ENCODE data around the gene OSMR.
"Not testable (repeated sequence)": the region's sequence is repeated elsewhere in the genome, so short reads cannot be mapped to it uniquely, and the experiment has no call there.

OSMR gene

GRCh38 chr5:38831909-38832308 lies 13.9 kb upstream of the OSMR start:
- DNase-seq: no peak

DNA sequence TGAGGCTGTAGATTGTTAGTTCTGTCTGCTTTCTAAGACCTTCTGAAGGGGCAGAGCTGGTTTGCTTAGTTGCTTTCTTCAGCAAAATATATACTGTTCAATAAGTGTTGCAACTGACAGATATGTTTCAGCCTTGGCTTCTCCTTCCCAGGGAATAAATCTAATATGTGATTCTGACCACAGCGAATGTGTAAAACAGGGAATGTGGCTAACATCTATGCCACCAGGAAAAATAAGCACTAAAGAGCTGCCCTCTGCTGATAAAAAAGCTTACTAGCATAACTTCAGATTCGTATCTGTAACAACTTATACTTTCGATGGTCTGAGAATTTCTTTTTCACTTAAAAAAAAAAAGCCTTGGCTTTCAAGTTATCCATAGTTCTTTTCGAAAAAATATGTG lies 13.0 kb upstream of the OSMR start:
- DNase-seq: no peak

DNA sequence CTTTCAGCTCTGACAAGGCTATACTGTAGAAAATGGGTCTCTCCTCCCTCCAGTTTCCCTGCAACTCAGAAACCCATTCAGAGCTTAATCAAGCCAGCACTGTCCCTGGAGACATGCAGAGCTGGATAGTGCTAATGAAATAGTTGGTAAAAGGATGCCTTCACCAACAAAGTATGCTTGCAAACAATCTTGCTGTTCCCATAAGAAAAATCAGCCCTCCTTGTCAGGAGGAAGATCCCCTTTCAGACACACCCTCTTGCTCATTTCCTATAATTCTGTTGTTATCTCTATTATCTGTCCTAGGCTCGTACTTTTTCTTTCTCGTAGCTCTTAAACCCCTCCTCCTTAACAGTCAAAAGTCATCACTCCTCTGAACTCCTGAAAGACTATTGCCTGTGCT lies 9.9 kb upstream of the OSMR start:
- no peak for DNase-seq

GRCh38 chr5:38837416-38837815 lies 8.4 kb upstream of the OSMR start:
- no peak for DNase-seq

GRCh38 chr5:38837932-38838331 lies 7.9 kb upstream of the OSMR start:
- DNase-seq: no peak

GRCh38 chr5:38843665-38844064 lies 2.1 kb upstream of the OSMR start:
- no peak for DNase-seq

GRCh38 chr5:38846379-38847011 lies 683 bp downstream of the OSMR start:
- DNase-seq: no peak

DNA sequence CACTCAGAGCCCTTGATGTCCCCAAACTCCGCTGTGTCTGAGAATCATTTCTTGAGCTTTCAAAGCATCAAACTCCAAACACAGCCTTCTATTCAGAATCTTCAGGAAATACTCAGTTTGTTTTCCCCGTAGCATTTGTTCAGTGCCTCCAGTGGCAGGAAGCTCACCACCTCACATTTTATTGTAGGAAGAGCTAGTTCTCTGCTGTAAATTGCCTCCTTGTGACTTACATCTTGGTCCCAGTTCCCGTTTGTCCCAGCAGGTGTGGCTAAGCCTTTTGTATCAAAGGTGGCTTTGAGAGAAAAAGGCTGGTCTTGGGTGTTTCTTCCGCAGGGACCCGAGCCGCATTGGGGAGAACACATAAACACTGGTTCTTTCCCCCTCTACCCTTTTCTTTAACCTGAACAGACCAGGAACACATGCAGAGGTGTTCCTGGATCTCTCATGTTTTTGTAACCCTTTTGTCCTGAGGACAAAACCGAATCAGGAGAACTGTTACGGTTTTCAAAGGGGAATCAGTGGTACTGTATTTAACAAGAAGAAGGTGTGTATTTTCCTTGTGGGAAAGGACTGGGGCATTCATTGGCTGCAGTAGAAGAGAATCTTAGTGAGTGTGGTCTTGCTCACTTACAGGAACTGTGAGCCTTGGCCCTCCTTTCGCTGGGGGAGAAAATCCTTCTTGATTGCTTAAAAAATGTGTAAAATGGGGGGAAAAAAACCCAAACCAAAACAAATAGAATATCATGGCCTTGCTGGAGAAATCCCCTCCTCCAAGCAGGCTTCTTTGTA lies 1.9 kb downstream of the OSMR start:
- no peak for DNase-seq

DNA sequence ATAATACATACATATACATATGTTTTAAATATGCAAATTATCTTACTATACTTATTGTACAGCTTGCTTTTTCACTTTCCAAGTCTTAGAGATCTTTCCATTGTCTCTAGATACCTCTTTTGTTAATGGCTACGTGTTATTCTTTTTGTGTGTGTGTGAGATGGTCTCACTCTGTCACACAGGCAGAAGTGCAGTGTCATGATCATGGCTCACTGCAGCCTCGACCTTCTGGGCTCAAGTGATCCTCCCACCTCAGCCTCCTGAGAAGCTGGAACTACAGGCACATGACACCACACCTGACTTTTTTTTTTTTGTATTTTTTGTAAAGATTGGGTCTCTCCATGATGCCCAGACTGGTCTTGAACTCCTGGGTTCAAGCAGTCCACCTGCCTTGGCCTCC lies 2.8 kb downstream of the OSMR start:
- DNase-seq: no peak

DNA sequence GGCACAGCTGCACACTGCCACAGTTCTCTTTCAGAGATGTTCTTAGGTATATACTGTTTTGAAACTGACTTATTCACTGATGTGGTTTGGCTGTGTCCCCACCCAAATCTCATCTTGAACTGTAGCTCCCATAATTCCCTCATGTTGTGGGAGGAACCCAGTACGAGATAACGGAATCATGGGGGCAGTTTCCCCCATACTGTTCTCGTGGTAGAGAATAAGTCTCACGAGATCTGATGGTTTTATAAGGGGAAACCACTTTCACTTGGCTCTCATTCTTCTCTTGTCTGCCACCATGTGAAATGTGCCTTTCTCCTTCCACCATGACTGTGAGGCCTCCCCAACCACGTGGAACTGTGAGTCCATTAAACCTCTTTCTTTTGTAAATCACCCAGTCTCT lies 5.8 kb downstream of the OSMR start:
- DNase-seq: not testable (repeated sequence)

DNA sequence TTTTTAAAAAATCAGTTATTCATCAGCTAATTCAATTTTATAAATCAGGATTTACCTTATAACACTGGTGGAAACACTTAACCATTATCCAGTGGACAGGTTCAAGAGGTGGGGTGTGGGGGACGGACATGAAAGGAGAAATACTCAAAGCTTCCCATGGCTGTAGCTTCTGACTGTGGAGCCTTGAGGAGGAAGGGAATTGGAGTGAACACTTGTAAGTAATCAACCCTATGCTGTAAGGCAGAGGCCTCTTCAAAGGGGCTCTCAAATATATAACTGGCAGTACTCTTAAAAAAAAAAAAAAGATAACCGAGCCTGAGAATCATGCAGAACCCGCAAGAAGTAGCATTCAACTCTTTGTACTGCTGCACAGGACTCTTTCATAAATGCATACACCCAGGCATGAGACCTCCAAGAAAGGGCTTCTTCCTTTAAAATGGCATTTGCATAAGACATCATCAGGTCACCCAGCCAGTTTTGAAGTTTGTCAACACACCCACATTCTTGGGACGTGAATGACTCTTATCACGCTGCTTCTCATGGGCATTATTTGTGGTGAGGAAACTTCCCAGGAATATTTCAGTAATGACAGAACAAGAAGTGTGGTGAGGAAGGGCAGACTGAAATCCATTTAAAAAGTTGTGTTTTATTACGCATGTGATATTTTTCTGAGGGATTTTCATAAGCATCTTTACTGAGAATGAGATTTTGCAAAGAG lies 8.1 kb downstream of the OSMR start:
- no peak for DNase-seq

GRCh38 chr5:38854907-38855306 lies 9.1 kb downstream of the OSMR start:
- no peak for DNase-seq

DNA sequence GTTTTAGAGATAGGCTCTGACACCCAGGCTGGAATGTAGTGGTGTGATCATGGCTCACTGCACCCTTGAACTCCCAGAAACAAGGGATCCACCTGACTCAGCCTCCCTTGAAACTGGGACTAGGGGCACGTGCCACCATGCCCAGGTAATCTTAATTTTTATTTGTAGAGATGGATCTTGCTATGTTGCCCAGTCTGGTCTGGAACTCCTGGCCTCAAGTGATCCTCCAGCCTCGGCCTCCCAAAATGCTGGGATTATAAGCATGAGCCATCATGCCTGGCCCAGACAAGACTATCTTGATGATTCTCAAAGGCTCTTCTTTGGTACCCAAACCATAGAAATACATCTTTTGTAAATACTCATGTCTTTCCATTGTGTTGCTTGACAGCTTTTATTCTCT lies 10.8 kb downstream of the OSMR start:
- no peak for DNase-seq

DNA sequence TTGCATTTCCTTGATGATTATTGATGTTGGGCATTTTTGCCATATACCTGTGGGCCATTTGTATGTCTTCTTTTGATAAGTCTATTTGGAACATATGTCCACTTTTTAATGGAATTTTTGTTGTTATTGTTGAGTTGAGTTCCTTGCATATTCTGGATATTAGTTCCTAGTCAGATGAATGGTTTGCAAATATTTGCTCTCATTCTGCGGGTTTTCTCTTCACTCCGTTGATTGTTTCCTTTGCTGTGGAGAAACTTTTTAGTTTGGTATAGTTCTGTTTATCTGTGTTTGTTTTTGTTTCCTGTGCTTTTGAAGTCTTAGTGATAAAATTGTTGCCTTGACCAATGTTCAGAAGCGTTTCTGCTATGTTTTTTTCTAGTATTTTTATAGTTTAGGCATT lies 13.0 kb downstream of the OSMR start:
- no peak for DNase-seq

GRCh38 chr5:38861986-38862770 lies 16.4 kb downstream of the OSMR start:
- not testable (repeated sequence) for DNase-seq

DNA sequence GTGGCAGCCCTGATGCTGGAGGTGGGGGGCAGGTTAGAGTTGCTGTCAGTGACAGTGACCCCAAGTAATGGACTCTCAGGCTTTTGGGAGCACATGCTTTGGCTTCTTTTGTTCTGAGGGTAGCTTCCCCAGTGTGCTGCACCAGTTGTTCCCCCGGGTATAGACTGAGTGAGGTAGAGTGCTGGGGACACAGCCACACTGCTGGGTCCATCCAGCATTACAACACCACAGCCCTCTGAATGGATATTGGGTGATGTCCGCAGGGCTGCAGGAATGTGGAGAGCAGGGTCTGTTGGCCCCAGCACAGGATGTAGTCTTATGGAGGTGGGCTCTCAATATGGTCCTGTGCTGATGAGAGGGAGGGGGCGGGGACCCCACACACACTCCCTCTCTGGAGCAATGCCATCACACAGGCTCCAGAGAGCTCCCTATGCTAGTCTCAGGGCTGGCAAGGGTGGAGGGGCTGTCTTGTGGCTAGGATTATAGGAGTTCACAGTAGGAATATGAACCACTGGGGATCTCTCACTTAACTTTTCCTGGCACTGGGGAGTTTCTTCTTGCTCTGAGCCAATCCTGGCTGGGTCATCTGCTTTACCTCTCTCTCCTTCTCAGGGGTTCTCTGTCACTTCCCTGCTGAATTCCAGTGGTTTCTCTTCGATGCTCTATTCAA lies 20.7 kb downstream of the OSMR start:
- no peak for DNase-seq

- DNase-seq: no peak
These were observed 21.2 kb downstream of the OSMR start for GRCh38 chr5:38867032-38867398.

GRCh38 chr5:38867416-38867815 lies 21.6 kb downstream of the OSMR start:
- DNase-seq: no peak

DNA sequence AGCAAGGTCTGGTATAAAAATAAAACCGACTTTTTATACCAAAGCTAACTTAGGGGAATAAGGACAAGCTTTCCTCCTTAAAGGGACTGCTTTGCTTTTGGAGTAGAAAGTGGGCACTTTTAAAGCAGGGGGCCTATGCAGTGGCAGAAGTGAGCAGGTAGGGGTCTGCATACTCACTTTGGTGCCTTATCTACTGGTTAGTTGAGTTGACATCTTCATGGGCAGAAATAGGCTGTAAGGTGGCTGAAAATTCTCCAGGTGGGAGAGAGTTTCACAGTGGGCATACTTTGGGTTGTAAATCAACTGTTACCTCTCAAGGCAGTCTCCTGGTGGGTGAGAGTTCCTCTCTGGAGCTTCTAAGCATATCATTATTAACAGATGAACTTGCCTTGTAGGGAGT lies 24.8 kb downstream of the OSMR start:
- DNase-seq: no peak

DNA sequence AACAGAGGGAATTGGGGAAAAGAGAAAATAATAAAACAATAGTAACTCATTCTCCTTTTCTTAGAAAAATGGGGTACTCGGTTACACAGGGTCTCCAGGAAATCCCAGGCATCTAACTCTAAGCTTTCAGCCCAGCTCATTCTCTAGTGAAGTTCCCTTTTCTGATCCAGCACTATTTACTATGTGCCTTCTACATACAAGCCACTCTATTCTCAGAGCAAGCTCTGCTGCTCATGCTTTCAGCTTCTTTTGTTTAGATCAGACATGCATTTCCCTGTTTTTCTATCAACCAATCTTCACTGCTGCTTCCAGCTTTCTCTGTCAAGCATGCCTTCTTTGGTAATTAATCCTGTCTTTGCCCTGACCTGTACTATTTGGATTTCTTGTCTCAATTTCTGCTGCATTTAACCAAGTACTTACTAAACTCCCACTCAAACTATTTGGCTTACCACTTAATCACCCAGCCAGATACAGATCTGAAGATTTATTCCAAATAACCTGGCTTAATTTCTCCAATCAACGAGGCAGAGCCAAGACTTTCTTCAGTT lies 25.3 kb downstream of the OSMR start:
- DNase-seq: no peak

- no peak for DNase-seq
These were observed 26.2 kb downstream of the OSMR start for GRCh38 chr5:38871790-38872551.

GRCh38 chr5:38872826-38873225 lies 27.0 kb downstream of the OSMR start:
- no peak for DNase-seq
